ENCODE data around the gene TTLL10. TPM values are rescaled to one million over a fixed set of nuclear protein-coding genes. Genes with fewer than 3 reads are reported as not detected.
A peak's percentile ranks its signal among the peaks of the same experiment; 100 is the strongest.
"Not testable (repeated sequence)": the region's sequence is repeated elsewhere in the genome, so short reads cannot be mapped to it uniquely, and the experiment has no call there.

TTLL10 gene
- polyA plus RNA-seq, 5 donors: 0.47 to 2.9 (median 1.7) TPM

DNA sequence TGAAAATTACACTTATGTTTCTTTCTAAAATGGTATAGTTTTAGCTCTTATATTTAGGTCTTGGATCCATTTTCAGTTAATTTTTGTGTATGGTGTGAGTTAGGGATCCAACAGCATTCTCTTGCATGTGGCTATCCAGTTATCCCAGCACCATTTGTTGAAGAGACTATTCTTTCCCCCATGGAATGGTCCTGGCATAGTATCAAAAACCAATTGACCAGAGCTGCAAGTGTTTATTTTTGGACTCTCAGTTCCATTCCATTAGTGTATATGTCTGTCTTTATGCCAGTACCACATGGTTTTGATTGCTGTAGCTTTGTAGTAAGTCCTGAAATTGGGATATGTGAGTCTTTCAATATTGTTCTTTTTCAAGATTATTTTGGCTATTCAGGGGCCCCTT lies 14.3 kb downstream of the TTLL10 start:
- no peak for DNase-seq

DNA sequence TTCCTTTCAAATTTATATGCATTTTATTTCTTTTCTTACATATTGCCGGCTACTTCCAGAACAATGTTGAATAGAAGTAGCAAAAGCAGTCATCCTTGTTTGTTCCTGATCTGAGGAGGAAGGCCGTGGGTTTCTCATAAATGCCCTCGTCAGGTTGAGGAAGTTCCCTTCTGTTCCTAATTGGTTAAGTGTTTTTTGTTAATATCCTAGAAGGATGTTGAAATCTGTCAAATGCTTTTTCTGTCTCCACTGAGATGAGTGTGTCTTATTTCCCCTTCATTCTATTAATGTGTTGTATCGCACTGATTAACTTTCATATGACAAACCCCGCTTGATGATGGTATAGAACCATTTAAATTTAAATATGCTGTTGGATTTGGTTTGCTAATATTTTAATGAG lies 15.4 kb downstream of the TTLL10 start:
- DNase-seq: no peak

- DNase-seq: no peak
Measured at GRCh38 chr1:1191734-1192133, 18.1 kb downstream of the TTLL10 start.

DNA sequence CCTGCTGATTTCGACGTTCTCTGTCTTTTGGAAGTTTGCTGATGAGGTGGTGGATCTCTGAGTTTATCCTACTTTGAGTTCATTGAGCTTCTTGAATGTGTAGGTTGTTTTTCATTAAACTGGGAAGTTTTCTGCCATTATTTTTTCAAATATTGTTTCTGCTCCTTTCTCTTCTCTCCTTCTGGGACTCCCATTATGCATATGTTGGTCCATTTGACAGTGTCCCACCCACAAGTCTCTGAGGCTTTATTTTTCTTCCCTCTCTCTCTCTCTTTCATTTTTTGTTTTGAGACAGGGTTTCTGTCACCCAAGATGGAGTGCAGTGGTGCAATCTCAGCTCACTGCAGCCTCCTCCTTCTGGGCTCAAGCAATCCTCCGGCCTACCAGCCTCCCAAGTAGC lies 21.0 kb downstream of the TTLL10 start:
- DNase-seq: no peak

DNA sequence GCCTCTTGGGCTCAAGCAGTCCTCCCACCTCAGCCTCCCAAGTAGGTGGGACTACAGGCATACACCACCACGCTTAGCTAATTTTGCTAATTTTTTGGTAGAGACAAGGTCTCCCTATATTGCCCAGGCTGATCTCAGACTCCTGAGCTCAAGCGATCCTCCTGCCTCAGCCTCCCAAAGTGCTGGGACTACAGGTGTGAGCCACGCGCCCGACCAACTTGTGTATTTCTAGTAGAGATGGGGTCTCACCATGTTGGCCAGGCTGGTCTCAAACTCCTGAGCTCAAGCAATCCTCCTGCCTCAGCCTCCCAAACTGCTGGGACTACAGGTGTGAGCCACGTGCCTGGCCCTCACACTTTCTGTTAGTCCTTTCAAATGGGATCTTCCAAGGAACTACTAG lies 22.0 kb downstream of the TTLL10 start:
- not testable (repeated sequence) for DNase-seq

DNA sequence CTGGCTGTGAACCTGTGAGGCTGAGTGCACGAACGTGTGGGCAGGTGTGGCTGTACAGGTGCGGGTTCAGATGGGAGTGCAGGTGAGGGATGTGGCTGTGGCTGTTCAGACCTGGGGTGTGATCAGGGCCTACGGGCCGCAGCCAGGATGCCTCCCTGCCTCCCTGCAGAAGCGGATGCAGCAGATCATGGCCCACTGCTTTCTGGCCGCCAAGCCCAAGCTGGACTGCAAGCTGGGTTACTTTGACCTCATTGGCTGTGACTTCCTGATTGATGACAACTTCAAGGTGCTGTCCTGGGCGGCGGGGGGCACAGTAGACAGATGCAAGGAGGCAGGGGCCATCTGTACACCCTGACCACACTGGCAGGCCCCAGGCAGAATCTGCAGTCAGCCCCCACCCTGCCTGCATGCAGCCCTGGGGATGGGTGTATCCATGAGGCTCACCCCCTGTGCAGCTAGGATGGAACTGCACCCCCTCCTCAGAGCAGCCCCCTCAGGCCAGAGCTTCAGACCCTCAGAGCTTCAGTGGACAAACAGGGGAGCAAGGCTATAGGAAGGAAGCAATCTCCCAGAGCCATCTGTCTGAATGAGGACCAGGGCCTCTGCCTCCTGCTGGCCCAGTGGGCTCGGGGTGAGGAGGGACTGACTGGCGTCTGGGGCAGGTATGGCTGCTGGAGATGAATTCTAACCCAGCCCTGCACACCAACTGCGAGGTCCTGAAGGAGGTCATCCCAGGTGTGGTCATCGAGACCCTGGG lies 22.9 kb downstream of the TTLL10 start:
- no peak for DNase-seq

GRCh38 chr1:1197188-1197500 lies 23.5 kb downstream of the TTLL10 start:
- DNase-seq: no peak

- no peak for DNase-seq
Measured at GRCh38 chr1:1197551-1198422, 24.1 kb downstream of the TTLL10 start.

DNA sequence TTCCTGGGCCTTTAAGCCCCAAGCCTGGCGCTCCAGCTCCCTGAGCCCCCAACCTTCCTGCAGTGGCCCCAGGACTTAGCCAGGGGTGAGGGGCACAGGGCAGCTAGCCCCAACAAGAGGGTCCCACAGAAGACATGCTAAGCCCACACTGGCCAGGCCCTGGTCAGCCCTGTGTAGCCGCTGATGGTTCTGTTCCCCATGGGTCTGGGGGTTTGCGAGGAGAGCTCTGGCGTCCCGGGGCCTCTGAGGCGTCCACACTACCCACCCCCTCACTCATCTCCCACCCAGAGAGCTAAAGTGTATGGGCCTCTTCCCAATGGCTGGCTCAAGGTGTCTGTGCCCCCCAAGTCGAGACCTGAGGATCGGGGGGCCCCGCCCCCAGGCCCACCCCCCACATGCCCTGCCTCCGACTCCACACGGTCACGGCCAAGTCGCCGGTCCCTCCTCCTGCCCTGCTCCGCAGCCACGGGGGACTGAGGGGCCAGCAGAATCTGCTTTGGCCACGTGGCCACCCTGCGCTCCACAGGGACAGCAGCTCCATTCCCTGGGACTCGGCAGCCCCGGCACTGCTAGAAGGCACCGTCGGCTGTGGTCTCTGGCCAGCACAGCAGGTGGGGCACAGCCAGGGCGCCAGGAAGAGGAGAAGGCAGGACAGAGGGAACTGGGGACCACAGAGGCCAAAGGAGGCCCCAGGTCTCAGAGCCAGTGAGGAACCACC lies 24.9 kb downstream of the TTLL10 start:
- no peak for DNase-seq

DNA sequence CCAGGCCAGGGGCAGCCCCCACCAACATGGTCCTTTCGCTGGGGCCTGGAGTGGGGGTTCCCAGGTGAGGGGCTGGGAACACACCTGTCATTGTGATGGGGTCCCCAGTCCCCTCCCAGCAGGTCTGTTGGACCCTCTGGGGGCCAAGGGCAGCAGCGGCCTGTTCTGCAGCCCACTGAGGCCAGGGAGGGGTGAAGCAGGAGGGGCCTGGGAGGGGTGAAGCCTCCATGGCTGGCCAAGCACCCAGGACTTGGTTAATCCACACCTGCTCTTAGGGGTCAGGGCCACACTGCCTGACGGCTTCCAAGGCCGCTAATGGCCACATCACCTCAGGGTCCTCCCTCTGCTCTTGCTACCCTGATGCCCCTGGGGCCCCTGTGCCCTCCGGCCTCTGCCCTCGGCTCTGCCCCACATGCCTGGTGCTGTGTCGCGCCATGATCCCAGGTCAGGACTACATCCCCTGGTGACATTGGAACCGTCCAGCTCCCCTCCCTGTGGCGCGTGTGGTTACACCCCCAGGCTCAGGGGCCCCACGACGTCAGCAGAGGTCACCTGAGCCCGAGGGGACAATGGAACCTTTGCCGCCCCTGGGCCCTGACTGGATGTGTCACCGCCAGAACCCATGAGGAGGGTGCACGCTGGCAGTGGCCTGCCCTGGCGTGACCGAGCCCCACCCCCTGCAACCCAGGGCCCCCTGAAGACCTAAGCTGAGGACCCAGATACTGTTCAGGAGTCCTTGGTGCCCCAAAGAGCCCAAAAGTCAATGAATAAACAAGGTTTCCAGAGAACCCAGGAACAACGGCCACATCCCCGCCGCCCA lies 25.7 kb downstream of the TTLL10 start:
- no peak for DNase-seq

DNA sequence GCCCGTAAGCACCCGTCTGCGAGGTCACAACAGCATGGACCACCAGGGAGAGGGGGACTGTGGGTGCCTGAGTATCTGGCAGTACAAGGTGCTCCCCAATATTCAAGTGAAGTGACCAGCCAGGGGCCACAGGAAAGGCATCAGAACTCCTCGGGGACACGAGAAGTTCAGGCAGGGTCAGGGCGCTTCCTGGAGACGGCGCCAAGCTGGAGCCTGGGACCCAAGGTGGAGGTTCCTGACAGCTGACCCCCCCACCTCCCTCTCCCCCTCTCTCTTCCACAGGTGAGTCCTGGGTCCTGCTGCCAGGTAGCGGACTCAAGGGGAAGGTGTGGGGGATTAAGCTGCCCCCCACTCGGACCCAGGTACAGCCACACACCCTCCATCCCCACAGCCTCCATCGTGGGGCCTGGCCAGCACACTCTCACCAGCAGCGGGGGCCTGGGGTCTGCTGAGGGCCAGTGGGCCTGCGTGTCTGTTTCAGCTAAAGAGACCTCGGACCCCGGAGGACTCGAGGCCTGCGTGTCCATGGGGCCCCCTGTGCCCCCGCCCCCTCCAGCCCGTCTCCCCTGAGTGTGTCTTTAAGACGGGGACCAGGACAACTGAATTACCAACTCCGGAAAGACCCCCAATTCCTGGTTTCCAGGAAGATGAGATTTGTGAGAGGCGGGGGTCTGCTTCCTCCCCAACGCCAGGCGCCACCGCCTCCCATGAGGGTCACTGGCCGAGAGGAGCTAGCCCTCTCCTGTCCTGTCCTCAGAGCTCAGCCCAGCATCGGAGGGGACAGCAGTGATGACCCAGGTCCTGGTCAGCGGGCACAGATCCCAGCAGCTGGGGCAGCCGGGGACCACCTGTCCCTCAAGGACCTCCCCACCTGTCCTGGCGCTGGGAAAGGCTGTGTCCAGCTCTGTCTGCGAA lies 26.5 kb downstream of the TTLL10 start:
- DNase-seq: no peak

DNA sequence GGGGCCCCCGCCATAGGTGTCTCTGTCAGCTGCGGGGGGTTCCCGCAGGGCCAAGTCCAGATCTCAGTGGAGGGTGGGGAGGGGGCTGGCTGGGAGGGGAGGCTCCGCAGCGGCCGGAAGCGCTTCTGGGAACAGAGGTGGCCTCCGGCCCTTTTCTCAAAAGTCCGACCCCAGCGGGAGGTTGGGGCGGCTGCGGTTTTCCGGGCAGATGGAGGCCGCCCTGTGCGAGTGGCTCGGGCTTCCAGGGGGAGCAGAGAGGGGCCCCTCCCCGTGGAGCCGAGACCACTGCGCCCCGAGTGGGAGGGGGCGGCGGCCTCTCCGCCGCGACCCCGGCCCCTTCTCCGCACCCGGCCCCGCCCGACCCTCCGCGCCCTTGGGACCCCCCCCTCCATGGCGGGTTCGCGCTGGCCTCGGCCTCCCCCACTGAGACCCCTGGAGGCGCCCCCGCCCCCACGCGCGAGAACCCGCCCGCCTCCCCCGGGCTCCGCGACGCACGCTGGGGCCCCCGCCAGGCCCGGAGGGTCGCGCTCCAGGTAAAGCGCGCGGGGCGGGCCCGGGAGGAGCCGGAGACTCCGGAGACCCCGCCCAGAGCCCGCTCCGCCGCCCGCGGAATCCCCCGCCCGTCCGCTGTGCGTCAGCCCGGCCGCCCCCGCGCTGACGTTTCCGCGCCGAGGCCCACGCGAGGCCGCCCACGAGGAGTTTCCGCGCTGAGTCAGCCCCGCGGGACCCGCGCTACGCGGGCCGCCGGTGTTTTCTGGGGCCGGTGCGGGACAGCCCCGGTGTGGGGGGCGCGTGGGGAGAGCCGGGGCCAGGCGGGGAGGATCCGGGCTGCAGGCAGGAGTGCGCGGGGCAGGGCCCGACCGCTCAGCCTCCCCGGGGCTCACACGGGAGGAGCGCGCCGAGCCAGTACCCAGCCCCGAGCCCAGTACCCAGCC lies 27.5 kb downstream of the TTLL10 start:
- DNase-seq: peak; percentile 7 to 27

DNA sequence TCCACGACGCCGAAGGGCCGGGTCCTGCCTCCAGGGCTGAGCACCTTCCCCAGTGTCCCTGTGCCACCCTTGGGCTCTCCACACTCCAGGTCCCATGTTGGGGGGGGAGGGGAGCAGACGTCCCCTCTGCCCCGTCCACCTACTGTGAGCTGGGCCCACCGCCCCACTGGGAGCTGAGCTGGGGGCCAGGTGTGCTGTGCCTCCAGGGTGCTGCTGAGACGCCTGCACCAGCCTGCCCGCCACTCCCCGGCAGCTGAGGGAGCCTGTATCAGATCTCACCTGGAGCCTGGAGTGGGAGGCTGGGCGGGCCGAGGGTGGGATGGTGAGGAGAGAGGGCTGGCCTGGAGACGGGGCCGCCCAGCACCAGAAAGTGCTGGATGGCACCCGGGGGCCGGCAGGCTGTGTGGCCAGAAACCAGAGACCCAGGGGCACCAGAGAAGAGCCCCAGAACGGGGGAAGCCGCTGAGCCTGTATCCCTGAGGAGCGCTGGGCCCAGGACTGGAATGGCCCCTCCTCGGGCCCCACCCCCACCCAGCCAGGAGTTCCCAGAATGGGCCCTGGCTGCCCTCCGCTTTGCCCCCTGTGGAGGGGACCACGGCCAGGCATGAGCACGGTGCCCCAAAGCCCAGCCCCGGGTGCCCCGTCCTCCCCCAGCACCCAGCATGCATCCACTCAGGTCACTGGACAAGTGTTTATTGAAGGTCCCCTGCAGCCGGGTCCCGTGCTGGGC lies 29.3 kb downstream of the TTLL10 start:
- no peak for DNase-seq

GRCh38 chr1:1203561-1204424 lies 30.1 kb downstream of the TTLL10 start:
- no peak for DNase-seq

DNA sequence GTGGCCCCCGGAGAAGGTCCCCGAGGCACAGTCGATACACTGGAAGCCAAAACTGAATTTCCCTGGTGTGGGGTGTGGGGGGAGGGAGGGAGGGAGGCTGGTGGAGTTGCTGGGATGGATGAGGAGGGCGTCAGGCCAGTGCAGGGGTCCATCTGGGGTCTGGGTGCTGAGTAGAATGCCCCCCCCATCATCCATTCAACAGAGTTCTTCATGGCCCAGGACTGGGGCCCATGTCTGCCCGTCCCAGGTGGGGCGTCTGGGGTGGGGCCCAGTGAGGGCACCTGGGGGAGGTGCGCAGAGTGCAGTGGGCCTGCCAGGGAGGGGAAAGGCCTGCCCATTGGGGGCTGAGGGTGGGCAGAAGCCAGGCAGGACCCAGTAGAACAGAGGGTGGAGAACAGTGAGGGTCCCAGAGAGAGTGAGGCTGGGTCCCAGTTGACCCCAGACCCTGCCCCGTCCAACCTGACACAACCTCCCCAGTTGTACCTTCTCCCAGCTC lies 30.8 kb downstream of the TTLL10 start:
- DNase-seq: no peak

GRCh38 chr1:1204998-1205768 lies 31.5 kb downstream of the TTLL10 start:
- DNase-seq: no peak

Data from right lung (tissue), 5 donors.